ENCODE data around the gene SNED1.

DNA sequence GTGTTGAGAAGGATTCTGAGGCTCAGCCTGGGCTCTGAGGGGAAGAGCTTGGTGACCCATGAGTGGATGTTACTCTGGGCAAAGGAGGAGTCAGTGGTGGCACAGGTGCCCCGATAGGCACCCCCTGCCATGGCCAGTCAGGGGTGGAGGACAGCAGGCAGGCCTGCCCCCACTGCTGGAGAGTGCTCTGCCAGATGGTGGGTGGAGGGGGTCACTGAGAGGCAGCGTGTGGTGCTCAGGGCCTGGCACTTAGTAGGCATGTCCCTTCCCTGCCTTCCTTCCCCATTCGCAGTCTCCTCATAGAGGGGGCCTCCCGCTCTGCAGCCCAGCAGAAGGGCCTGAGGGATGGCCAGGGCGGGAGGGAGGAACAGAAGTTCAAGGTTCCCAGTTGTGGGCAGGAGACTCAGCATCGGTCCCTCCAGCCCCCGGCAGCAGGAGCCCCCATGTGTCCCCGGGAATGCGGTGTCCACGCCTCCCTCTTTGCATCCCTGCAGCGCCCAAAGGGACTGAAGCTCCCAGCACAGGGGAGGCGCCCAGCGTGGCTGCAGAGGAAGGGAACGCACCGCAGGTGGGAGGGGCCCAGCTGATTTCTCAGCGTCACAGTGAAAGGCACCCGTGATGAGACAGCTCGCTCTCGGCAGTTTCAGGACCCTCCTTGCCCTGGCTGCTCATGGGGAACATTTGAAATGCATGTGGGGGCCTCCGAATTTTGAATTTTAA, 5.7 kb upstream of the SNED1 start:
- TF ChIP-seq CTCF (IDR thresholded peaks at IDR 0.05; ENCODE audit: low read depth, low read length, poor library complexity, severe bottlenecking) (no peak), EZH2phosphoT487 (IDR thresholded peaks at IDR 0.05; ENCODE audit: borderline replicate concordance, low read length) (no peak)

Data from DOHH2 (cell line).